ENCODE data around the gene EHMT1. TPM values are rescaled to one million over a fixed set of nuclear protein-coding genes. Genes with fewer than 3 reads are reported as not detected.

EHMT1 gene
- total and polyA plus RNA-seq, 2 experiments from 2014 or later: 46.0 to 47.7 TPM

DNA sequence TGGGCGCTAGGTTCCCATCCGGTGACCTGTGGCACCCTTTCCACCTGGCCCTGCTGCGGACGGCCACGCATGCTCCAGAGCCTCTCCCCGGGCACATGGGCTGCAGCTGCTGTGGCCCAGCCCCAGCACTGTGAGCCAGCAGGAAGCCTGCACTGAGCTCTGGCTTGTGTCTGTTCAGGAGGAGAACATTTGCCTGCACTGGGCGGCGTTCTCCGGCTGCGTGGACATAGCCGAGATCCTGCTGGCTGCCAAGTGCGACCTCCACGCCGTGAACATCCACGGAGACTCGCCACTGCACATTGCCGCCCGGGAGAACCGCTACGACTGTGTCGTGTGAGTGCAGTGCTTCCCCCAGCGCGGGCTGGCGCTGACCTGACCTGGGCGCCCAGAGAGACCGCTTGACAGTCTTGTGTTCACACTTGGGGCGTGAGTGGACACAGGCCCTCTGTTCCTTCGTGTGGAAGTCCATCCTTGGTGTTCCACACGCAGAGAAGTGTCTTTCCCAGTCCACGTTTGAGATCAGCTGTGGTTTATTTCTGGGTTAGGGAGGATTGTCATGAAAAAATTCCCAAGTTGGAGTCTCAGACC lies 192.6 kb downstream of the EHMT1 start:
- H2AFZ ChIP-seq: no peak overlapping the region
- H3K36me3 ChIP-seq (replicated peaks; ENCODE audit: insufficient read depth, low read depth): no peaks in the 10 kb centered on the region
- no peaks in the 10 kb centered on the region for H3K4me1 ChIP-seq (ENCODE audit: insufficient read depth)
- H3K27ac ChIP-seq: no peak overlapping the region
- no peak overlapping the region for H3K4me2 ChIP-seq
- no peaks in the 10 kb centered on the region for H3K9me3 ChIP-seq (ENCODE audit: low read depth)
- 94% methylated on average over 30 of the region's 30 CpGs for WGBS (ENCODE audit: low lambda C conversion rate, missing lambda C conversion rate)
- no peaks in the 10 kb centered on the region for H3K79me2 ChIP-seq
- no peaks in the 10 kb centered on the region for H3K9me2 ChIP-seq (replicated peaks; ENCODE audit: insufficient read depth)
- H3K4me3 ChIP-seq: no peak overlapping the region
- H4K20me1 ChIP-seq (ENCODE audit: insufficient read depth, poor library complexity, severe bottlenecking): no peaks in the 10 kb centered on the region
- DNase-seq (ENCODE audit: low spot score): no peak
- no peaks in the 10 kb centered on the region for H3K27me3 ChIP-seq
- TF ChIP-seq EZH2phosphoT487 (IDR thresholded peaks at IDR 0.05; ENCODE audit: low read depth, severe bottlenecking, unreplicated experiment): no peak
- TF ChIP-seq, protein P1, sequence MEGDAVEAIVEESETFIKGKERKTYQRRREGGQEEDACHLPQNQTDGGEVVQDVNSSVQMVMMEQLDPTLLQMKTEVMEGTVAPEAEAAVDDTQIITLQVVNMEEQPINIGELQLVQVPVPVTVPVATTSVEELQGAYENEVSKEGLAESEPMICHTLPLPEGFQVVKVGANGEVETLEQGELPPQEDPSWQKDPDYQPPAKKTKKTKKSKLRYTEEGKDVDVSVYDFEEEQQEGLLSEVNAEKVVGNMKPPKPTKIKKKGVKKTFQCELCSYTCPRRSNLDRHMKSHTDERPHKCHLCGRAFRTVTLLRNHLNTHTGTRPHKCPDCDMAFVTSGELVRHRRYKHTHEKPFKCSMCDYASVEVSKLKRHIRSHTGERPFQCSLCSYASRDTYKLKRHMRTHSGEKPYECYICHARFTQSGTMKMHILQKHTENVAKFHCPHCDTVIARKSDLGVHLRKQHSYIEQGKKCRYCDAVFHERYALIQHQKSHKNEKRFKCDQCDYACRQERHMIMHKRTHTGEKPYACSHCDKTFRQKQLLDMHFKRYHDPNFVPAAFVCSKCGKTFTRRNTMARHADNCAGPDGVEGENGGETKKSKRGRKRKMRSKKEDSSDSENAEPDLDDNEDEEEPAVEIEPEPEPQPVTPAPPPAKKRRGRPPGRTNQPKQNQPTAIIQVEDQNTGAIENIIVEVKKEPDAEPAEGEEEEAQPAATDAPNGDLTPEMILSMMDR (IDR thresholded peaks at IDR 0.05; ENCODE audit: poor library complexity): no peak
- no peak for TF ChIP-seq EZH2 (IDR thresholded peaks at IDR 0.05; ENCODE audit: borderline replicate concordance)

DNA sequence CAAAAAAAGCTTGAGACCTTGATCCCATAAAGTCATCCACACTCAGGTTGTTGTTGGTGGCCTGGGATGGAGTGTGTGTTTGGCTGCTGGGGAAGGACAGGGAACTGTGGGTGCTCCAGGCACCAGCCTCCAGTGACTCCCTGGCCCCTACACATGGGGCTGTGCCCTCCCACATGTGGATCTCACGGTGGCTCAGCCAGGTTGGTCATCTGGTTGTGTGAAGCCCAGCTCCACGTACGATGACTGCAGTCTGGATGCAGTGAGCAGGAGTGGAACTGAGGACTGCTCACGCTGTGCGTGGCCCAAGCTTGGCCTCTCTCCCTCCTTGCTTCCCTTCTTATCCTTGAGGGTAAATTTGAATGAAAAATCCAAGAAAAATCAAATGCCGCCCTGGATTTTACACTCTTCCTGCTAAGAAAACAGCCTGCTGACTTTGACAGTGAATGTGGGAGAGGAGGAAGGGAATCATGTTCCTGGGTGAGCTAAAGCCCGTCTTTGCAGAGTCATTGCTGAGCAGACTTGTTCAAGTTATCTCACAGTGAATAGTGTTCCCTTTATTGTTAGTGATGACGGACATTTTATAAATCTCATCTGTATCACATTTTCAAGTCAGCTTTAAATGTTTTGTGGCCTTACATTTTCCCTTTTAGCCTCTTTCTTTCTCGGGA lies 193.7 kb downstream of the EHMT1 start:
- Histone ChIP-seq H3K9me2 (replicated peaks; ENCODE audit: insufficient read depth) (no peaks in the 10 kb centered on the region), H3K27ac (no peak overlapping the region), H3K79me2 (no peaks in the 10 kb centered on the region), H3K4me2 (no peak overlapping the region), H3K36me3 (replicated peaks; ENCODE audit: insufficient read depth, low read depth) (no peaks in the 10 kb centered on the region), H4K20me1 (ENCODE audit: insufficient read depth, poor library complexity, severe bottlenecking) (no peaks in the 10 kb centered on the region), H3K4me1 (ENCODE audit: insufficient read depth) (no peaks in the 10 kb centered on the region), H3K27me3 (no peaks in the 10 kb centered on the region), H2AFZ (no peak overlapping the region), H3K4me3 (no peak overlapping the region), H3K9me3 (ENCODE audit: low read depth) (no peaks in the 10 kb centered on the region)
- WGBS (ENCODE audit: low lambda C conversion rate, missing lambda C conversion rate): 93% methylated on average over 9 of the region's 9 CpGs
- no peak for DNase-seq (ENCODE audit: low spot score)
- TF ChIP-seq EZH2 (IDR thresholded peaks at IDR 0.05; ENCODE audit: borderline replicate concordance) (no peak), EZH2phosphoT487 (IDR thresholded peaks at IDR 0.05; ENCODE audit: low read depth, severe bottlenecking, unreplicated experiment) (no peak)
- TF ChIP-seq, protein P1 (IDR thresholded peaks at IDR 0.05; ENCODE audit: poor library complexity): no peak

DNA sequence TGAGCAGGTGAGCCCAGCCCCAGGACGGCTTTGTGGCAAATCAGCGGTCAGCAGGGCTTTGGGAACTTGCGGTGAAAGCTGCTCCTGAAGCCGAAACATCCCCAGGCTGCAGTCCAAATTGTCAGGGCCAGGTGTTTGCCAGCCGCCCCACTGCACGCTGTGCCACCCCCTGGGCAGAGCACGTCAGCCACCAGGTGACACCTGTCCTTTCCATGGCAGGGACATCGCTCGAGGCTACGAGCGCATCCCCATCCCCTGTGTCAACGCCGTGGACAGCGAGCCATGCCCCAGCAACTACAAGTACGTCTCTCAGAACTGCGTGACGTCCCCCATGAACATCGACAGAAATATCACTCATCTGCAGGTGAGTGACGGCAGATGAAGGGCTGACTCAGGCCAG lies 194.4 kb downstream of the EHMT1 start:
- no peak overlapping the region for H3K4me3 ChIP-seq
- no peaks in the 10 kb centered on the region for H4K20me1 ChIP-seq (ENCODE audit: insufficient read depth, poor library complexity, severe bottlenecking)
- no peak overlapping the region for H2AFZ ChIP-seq

More for the DNA sequence above, 194.4 kb downstream of the EHMT1 start:
- Histone ChIP-seq H3K4me2 (no peak overlapping the region), H3K9me3 (ENCODE audit: low read depth) (no peaks in the 10 kb centered on the region), H3K79me2 (no peaks in the 10 kb centered on the region), H3K9me2 (replicated peaks; ENCODE audit: insufficient read depth) (no peaks in the 10 kb centered on the region), H3K4me1 (ENCODE audit: insufficient read depth) (no peaks in the 10 kb centered on the region), H3K27ac (no peak overlapping the region), H3K27me3 (no peaks in the 10 kb centered on the region), H3K36me3 (replicated peaks; ENCODE audit: insufficient read depth, low read depth) (no peaks in the 10 kb centered on the region)
- WGBS (ENCODE audit: low lambda C conversion rate, missing lambda C conversion rate): 99% methylated on average over 18 of the region's 19 CpGs
- TF ChIP-seq EZH2phosphoT487 (IDR thresholded peaks at IDR 0.05; ENCODE audit: low read depth, severe bottlenecking, unreplicated experiment): no peak
- no peak for TF ChIP-seq EZH2 (IDR thresholded peaks at IDR 0.05; ENCODE audit: borderline replicate concordance)
- TF ChIP-seq, protein P1 (IDR thresholded peaks at IDR 0.05; ENCODE audit: poor library complexity): no peak
- no peak for DNase-seq (ENCODE audit: low spot score)
